ENCODE measurements around the gene CIROP. TPM values are rescaled to one million over a fixed set of nuclear protein-coding genes. Genes with fewer than 3 reads are reported as not detected.

CIROP gene
- total and polyA plus RNA-seq, 2 donors (not counting 1 experiment from before 2014, with no cell fraction given) = 0.09 to 0.17 TPM

DNA sequence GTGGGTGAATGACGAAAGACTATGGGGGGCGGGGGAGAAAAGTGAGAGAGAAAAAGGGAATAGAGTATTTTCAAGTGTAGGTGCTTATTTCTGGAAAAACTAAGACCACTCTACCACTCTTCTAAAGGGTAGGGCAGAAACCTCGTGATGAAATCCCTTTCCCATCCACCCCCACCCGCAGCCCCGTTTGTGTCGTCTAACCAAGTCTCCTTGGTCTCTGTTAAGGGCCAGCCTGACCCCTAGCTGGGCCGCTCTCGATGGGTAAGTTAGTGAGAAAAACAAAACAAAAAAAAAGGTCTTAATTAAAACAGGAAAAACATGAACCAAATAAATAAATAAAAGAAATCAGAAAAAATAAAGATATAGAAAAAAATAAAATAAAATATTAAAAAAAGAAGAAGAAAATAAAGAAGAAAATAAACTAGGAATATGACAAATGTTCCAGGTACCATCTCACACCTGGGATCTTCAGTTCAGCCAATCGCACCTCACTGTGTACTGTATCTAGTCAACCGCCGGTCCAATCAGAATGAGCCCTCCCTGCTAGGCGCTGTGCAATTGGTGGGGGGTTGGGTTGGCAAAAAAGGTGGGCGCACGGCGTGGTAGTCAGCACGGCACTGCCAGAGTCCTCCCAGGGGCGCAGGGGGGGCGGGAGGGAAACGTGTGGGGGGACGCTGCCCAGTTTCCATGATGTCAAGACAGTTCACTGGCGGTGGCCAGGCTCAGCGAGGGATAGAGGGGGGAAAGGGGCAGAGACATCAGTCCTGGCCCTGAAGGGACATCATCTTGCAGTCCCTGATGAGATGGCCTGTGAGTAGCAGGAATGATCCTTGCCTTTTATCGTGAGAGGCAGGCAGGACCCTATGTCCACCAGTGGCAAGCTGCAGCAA lies 37.7 kb downstream of the CIROP start:
- no peaks in the 10 kb centered on the region for H4K20me1 ChIP-seq (ENCODE audit: control insufficient read depth, extremely low read depth, insufficient read depth, low read length)
- TF ChIP-seq EZH2 (IDR thresholded peaks at IDR 0.05; ENCODE audit: low read length, missing control alignments) (no peak), CTCF (conservative IDR thresholded peaks at IDR 0.05 in 1 of 2, IDR thresholded peaks at IDR 0.05 in 1 of 2; ENCODE audit: low read depth in 1 of 2, low read length in 2 of 2) (no peak)
- H3K36me3 ChIP-seq (ENCODE audit: control insufficient read depth, insufficient read depth, low read length) = peaks cover 33% of the 10 kb centered on the region
- peaks cover 22% of the 10 kb centered on the region for H3K4me1 ChIP-seq (ENCODE audit: control insufficient read depth, extremely low read depth, insufficient read depth, low read length)
- H3K9ac ChIP-seq (ENCODE audit: insufficient read depth, low read length) = no peak overlapping the region
- no peak for DNase-seq (ENCODE audit: low read depth in 2 of 2)
- H3K4me3 ChIP-seq (replicated peaks in 1 of 4; ENCODE audit: control extremely low read depth in 1 of 4, insufficient read depth in 1 of 4, low read depth in 3 of 4, low read length in 4 of 4) = no peak overlapping the region
- peaks cover 58% of the 10 kb centered on the region for H3K79me2 ChIP-seq (ENCODE audit: control insufficient read depth, insufficient read depth, low read length)
- no peaks in the 10 kb centered on the region for H3K27me3 ChIP-seq (ENCODE audit: control insufficient read depth, insufficient read depth, low read length)
- no peaks in the 10 kb centered on the region for H3K9me3 ChIP-seq (ENCODE audit: control insufficient read depth, insufficient read depth, low read depth, low read length)
- H3K4me2 ChIP-seq (ENCODE audit: extremely low read depth, insufficient read depth, low read length) = no peak overlapping the region
- H2AFZ ChIP-seq (ENCODE audit: low read length) = no peak overlapping the region
- no peak overlapping the region for H3K27ac ChIP-seq (ENCODE audit: insufficient read depth, low read length)

DNA sequence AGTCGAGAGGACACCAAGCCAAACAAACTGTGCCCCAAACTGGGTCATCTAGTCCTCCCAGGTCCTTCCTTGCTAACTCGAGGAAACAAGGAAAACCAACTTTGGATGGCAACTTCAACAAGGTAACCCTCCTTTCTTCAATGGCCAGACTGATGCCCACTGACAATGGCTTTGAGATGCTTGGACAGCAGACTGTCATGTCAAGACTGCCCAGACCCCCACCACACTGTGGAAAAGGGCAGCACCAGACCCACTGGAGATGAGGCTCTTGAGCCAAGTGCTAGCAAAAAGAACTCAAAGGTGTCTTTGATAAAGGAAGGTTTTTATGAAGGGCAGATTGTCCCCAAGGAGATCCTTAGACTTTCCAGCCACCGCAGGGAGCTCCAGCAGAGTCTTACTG lies 38.4 kb downstream of the CIROP start:
- no peaks in the 10 kb centered on the region for H3K27me3 ChIP-seq (ENCODE audit: control insufficient read depth, insufficient read depth, low read length)
- DNase-seq (ENCODE audit: low read depth in 2 of 2) = no peak
- no peak overlapping the region for H2AFZ ChIP-seq (ENCODE audit: low read length)
- no peak overlapping the region for H3K9ac ChIP-seq (ENCODE audit: insufficient read depth, low read length)
- H3K9me3 ChIP-seq (ENCODE audit: control insufficient read depth, insufficient read depth, low read depth, low read length) = no peaks in the 10 kb centered on the region
- H3K4me1 ChIP-seq (ENCODE audit: control insufficient read depth, extremely low read depth, insufficient read depth, low read length) = peaks cover 18% of the 10 kb centered on the region
- H3K79me2 ChIP-seq (ENCODE audit: control insufficient read depth, insufficient read depth, low read length) = peaks cover 57% of the 10 kb centered on the region
- no peak overlapping the region for H3K4me3 ChIP-seq (replicated peaks in 1 of 4; ENCODE audit: control extremely low read depth in 1 of 4, insufficient read depth in 1 of 4, low read depth in 3 of 4, low read length in 4 of 4)
- no peak overlapping the region for H3K27ac ChIP-seq (ENCODE audit: insufficient read depth, low read length)
- no peak for TF ChIP-seq EZH2 (IDR thresholded peaks at IDR 0.05; ENCODE audit: low read length, missing control alignments)
- no peak for TF ChIP-seq CTCF (conservative IDR thresholded peaks at IDR 0.05 in 1 of 2, IDR thresholded peaks at IDR 0.05 in 1 of 2; ENCODE audit: low read depth in 1 of 2, low read length in 2 of 2)
- peaks cover 33% of the 10 kb centered on the region for H3K36me3 ChIP-seq (ENCODE audit: control insufficient read depth, insufficient read depth, low read length)
- no peaks in the 10 kb centered on the region for H4K20me1 ChIP-seq (ENCODE audit: control insufficient read depth, extremely low read depth, insufficient read depth, low read length)
- no peak overlapping the region for H3K4me2 ChIP-seq (ENCODE audit: extremely low read depth, insufficient read depth, low read length)

DNA sequence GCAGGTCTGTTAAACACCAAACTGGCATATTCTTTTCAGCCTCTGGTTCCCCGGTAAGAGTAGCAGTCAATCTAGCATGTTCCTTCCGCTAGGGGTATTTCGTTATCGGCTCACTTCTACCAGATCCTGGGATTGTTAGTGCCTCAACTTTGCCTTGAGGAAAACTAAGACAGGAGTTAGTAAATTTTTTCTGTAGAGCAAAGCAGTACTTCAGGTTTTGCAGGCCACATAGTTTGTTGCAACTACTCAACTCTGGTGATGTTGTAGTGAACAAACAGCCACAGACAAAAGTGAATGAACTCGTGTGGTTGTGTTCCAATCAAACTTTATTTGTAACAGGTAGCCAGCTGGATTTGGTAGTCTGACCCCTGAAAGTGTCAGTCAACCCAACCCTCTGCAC lies 41.2 kb downstream of the CIROP start:
- Histone ChIP-seq H2AFZ (ENCODE audit: low read length) (no peak overlapping the region), H3K4me3 (replicated peaks in 1 of 4; ENCODE audit: control extremely low read depth in 1 of 4, insufficient read depth in 1 of 4, low read depth in 3 of 4, low read length in 4 of 4) (no peak overlapping the region), H3K4me2 (ENCODE audit: extremely low read depth, insufficient read depth, low read length) (no peak overlapping the region), H3K27ac (ENCODE audit: insufficient read depth, low read length) (no peak overlapping the region), H3K9me3 (ENCODE audit: control insufficient read depth, insufficient read depth, low read depth, low read length) (no peaks in the 10 kb centered on the region), H3K36me3 (ENCODE audit: control insufficient read depth, insufficient read depth, low read length) (peaks cover 48% of the 10 kb centered on the region), H3K9ac (ENCODE audit: insufficient read depth, low read length) (no peak overlapping the region), H4K20me1 (ENCODE audit: control insufficient read depth, extremely low read depth, insufficient read depth, low read length) (no peaks in the 10 kb centered on the region), H3K27me3 (ENCODE audit: control insufficient read depth, insufficient read depth, low read length) (no peaks in the 10 kb centered on the region), H3K79me2 (ENCODE audit: control insufficient read depth, insufficient read depth, low read length) (peaks cover 40% of the 10 kb centered on the region), H3K4me1 (ENCODE audit: control insufficient read depth, extremely low read depth, insufficient read depth, low read length) (peaks cover 19% of the 10 kb centered on the region)
- no peak for DNase-seq (ENCODE audit: low read depth in 2 of 2)
- no peak for TF ChIP-seq EZH2 (IDR thresholded peaks at IDR 0.05; ENCODE audit: low read length, missing control alignments)
- no peak for TF ChIP-seq CTCF (conservative IDR thresholded peaks at IDR 0.05 in 1 of 2, IDR thresholded peaks at IDR 0.05 in 1 of 2; ENCODE audit: low read depth in 1 of 2, low read length in 2 of 2)

Measured in fibroblast of lung (primary cell).